Neural cell (in vitro differentiated cells): Measurements from ENCODE around the gene BRSK2.

ENCODE experiments used
- CTCF ChIP-seq: fragments of 450-650 bp; IDR thresholded peaks from 2 replicates; pipeline ENCODE4 v1.5.1; 2014; ENCODE audit warnings: antibody characterized with exemption, mild to moderate bottlenecking, moderate library complexity; ENCODE audit not compliant: poor library complexity, severe bottlenecking
- EP300 ChIP-seq: fragments of 450-650 bp; conservative IDR thresholded peaks from 2 replicates; pipeline ENCODE4 v1.6.1; 2014; ENCODE audit warnings: antibody characterized with exemption, mild to moderate bottlenecking, moderate library complexity; ENCODE audit not compliant: poor library complexity, severe bottlenecking
- EZH2 ChIP-seq: fragments of 200-600, 300-800 bp; shearing (Covaris generic), sonication (generic); IDR thresholded peaks from 2 replicates; pipeline ENCODE4 v1.6.1; 2014; ENCODE audit warnings: antibody characterized with exemption, low read length, borderline replicate concordance, mild to moderate bottlenecking; ENCODE audit not compliant: insufficient read depth, poor library complexity, severe bottlenecking
- POLR2AphosphoS5 ChIP-seq: IDR thresholded peaks from 2 replicates; pipeline ENCODE4 v1.6.1; 2012
- REST ChIP-seq: IDR thresholded peaks from 2 replicates; pipeline ENCODE4 v1.6.1; 2012; ENCODE audit warnings: borderline replicate concordance
- TAF1 ChIP-seq: IDR thresholded peaks from 2 replicates; pipeline ENCODE4 v1.6.1; 2012; ENCODE audit warnings: low read depth

GRCh38 chr11:1438967-1439330, 49.2 kb downstream of the BRSK2 start:
- TF ChIP-seq CTCF (no peak), TAF1 (no peak), POLR2AphosphoS5 (no peak), REST (no peak), EZH2 (no peak), EP300 (no peak)
